Right lobe of liver (tissue), 6 donors: Measurements from ENCODE around the gene ERBIN. TPM values are rescaled to one million over a fixed set of nuclear protein-coding genes. Genes with fewer than 3 reads are reported as not detected.

Experiments
- ATAC-seq, 4 donors: fragments of 200-7000 bp; cut with Tn5 transposase; one replicate each; pipeline ENCODE4 v1.9.1; 2020; ENCODE audit warnings: mild to moderate bottlenecking in 4 of 4, moderate library complexity in 4 of 4
- DNase-seq, 3 donors: peaks; one replicate each; pipeline ENCODE4 v3.0.0-alpha.2; 2020
- H3K27ac ChIP-seq, 3 donors: fragments of 200-600 bp; one replicate each; pipeline ENCODE4 v1.8.0; 2022
- H3K27me3 ChIP-seq, 2 donors: fragments of 200-600 bp; one replicate each; pipeline ENCODE4 v1.8.0; 2022
- H3K36me3 ChIP-seq, 4 donors: fragments of 200-600 bp; sonication (generic) in 1 of 4; one replicate each; pipeline versions ENCODE4 v1.5.1 to v1.8.0; 2017 to 2022; ENCODE audit warnings: control low read depth in 1 of 4
- H3K4me1 ChIP-seq, 4 donors: fragments of 200-600 bp; sonication (generic) in 1 of 4; one replicate each; pipeline versions ENCODE4 v1.5.1 to v1.8.0; 2017 to 2022; ENCODE audit warnings: control low read depth in 1 of 4
- H3K4me3 ChIP-seq, 3 donors: fragments of 200-600 bp; one replicate each; pipeline ENCODE4 v1.8.0; 2022
- H3K9me3 ChIP-seq, 4 donors: fragments of 200-600 bp; sonication (generic) in 1 of 4; one replicate each; pipeline versions ENCODE4 v1.5.1 to v1.8.0; 2017 to 2022; ENCODE audit warnings: control low read depth in 1 of 4
- POLR2A ChIP-seq: fragments of 450-650 bp; IDR thresholded peaks from one replicate; pipeline ENCODE4 v1.6.1; 2017; ENCODE audit warnings: antibody characterized with exemption, mild to moderate bottlenecking
- WGBS: methylation state at CpG from one replicate; pipeline ENCODE4 v1.1.6; 2018; ENCODE audit warnings: low coverage, low lambda C conversion rate; ENCODE audit not compliant: insufficient coverage; ENCODE audit errors: missing lambda C conversion rate; 5-methylcytosine and 5-hydroxymethylcytosine counted together
- intact Hi-C, 2 donors: fragments of 100-400 bp; cut with DNase I; formaldehyde crosslinking; loops; one replicate each; pipeline versions ENCODE4 v1.11.2 to v1.14.1; 2022
- total RNA-seq, 6 experiments: library from RNA; depleted of rRNA in 2 of 6; stranded (reverse); fragments of >200 nt in 2 of 6; fragmentation: NEBNext Ultra II Directional in 3 of 6; extraction: Animal tissue kit (Norgen Biotek cat#: 25700) in 3 of 6; gene quantifications; one replicate each; pipeline versions ENCODE4 v1.1.0 to v1.2.4, GENCODE V29; 2016 to 2023
- TF ChIP-seq, protein P1 (sequence below), 4 donors: fragments of 200-600 bp in 3 of 4; fragments of 450-650 bp in 1 of 4; IDR thresholded peaks; one replicate each; pipeline versions ENCODE4 v1.5.1 to v1.8.0; 2016 to 2022; ENCODE audit warnings: antibody characterized with exemption in 4 of 4, mild to moderate bottlenecking in 2 of 4
- donor health status: DM: no; HTN: yes; CAD: no.
- donor health status: DM: no; HTN: no; CAD: no.
- donor health status: DM: no; HTN: no; CAD: no.
- donor health status: DM: no; HTN: yes; CAD: no.
- donor health status: DM: no; HTN: yes; CAD: no.

The ERBIN gene
- total RNA-seq, 6 experiments from 2014 or later, result 31.0 to 45.3 (median 32.8) TPM

DNA sequence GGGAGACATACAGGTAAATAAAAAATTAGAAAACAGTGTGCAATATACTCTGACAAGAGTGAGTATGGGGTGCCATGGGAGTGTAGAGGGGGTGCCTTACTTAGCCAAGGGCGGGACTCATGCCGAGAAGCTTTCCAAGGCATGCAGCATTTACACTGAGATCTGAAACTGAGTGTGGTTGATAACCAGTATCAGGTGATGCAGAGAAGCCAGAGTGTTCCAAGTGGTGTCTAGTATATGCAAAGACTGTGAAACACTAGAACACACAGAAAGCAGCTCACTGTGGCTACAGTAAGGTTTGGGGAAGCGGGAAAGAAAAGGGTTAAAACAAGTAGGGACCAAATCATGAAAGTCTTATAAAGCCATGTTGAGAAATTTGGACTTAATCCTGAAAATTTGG is 30.5 kb upstream of the ERBIN start:
- Histone ChIP-seq H3K4me3 (no peak overlapping the region), H3K9me3 (no peaks in the 10 kb centered on the region), H3K27ac (no peak overlapping the region), H3K27me3 (no peaks in the 10 kb centered on the region), H3K36me3 (no peaks in the 10 kb centered on the region), H3K4me1 (no peaks in the 10 kb centered on the region)
- no peak for ATAC-seq
- 77% methylated on average over 3 of the region's 3 CpGs for WGBS
- no peak for DNase-seq
- intact Hi-C loops, result no loop called here
- TF ChIP-seq, protein P1, sequence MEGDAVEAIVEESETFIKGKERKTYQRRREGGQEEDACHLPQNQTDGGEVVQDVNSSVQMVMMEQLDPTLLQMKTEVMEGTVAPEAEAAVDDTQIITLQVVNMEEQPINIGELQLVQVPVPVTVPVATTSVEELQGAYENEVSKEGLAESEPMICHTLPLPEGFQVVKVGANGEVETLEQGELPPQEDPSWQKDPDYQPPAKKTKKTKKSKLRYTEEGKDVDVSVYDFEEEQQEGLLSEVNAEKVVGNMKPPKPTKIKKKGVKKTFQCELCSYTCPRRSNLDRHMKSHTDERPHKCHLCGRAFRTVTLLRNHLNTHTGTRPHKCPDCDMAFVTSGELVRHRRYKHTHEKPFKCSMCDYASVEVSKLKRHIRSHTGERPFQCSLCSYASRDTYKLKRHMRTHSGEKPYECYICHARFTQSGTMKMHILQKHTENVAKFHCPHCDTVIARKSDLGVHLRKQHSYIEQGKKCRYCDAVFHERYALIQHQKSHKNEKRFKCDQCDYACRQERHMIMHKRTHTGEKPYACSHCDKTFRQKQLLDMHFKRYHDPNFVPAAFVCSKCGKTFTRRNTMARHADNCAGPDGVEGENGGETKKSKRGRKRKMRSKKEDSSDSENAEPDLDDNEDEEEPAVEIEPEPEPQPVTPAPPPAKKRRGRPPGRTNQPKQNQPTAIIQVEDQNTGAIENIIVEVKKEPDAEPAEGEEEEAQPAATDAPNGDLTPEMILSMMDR (IDR thresholded peaks at IDR 0.05), result no peak
- no peak for TF ChIP-seq POLR2A

DNA sequence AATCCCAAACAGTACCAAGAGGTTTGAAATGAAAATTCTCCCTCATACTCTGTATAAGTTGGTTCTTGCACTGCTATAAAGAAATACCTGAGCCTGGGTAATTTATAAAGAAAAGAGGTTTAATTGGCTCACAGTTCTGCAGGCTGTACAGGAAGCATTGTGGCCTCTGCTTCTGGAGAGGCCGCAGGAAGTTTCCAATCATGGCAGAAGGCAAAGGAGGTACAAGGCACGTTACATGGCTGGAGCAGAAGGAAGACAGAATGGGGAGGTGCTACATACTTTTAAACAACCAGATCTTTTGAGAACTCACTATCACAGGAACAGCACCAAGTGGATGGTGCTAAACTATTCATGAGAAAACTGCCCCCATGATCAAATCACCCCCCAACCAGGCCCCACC is 25.6 kb upstream of the ERBIN start:
- H3K27ac ChIP-seq, result no peak overlapping the region
- intact Hi-C loops, result no loop called here
- H3K27me3 ChIP-seq, result no peaks in the 10 kb centered on the region
- no peaks in the 10 kb centered on the region for H3K9me3 ChIP-seq
- WGBS, result 94% methylated on average over 2 of the region's 2 CpGs
- H3K4me1 ChIP-seq, result no peaks in the 10 kb centered on the region
- DNase-seq (no peak), ATAC-seq (no peak)
- no peaks in the 10 kb centered on the region for H3K36me3 ChIP-seq
- no peak for TF ChIP-seq POLR2A
- TF ChIP-seq, protein P1 (IDR thresholded peaks at IDR 0.05), result no peak
- H3K4me3 ChIP-seq, result no peak overlapping the region

DNA sequence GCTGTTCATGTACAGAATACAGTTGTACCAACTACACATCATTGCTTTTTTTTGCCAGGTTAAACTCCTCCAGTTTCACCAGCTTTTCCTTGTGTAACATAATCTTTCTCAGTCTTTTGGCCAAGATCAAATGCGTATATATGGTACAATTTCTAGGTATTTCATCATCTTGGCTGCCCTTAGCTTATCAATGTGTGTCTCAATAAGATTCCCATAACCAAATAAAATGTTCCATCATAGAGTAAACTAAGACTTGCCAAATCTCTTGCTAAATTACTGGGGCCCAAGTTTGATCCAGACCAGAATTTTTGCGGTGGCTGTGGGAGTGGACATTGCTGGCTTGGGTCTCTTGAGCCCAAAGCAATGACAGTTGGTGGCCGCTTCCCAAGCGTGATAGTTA is 24.3 kb upstream of the ERBIN start:
- 64% methylated on average over 4 of the region's 4 CpGs for WGBS
- H3K27me3 ChIP-seq, result no peaks in the 10 kb centered on the region
- no peaks in the 10 kb centered on the region for H3K9me3 ChIP-seq
- TF ChIP-seq, protein P1 (IDR thresholded peaks at IDR 0.05), result no peak
- no peak for TF ChIP-seq POLR2A
- H3K36me3 ChIP-seq, result no peaks in the 10 kb centered on the region
- H3K4me3 ChIP-seq, result no peak overlapping the region
- H3K4me1 ChIP-seq, result no peaks in the 10 kb centered on the region
- intact Hi-C loops, result no loop called here
- H3K27ac ChIP-seq, result no peak overlapping the region
- DNase-seq, result no peak
- peak; percentile 37 to 71 (median 56) for ATAC-seq

DNA sequence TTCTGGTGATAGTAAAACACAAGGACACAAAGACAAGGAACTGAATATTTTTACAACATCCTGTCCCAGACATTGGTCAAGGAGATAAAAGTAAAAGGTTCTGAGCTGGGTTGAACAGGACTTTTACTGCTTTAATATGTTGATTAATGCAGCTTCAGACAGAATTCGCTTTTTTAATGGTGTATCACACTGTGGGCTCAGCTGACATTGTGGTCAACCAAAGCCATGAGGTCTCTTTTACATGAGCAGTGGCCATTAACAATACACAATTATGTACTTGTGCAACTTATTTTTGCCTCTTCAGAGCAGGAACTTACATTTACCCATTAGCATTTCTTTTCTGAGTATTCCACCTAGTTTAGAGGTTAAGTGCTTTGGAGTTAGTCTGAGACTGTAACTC is 22.8 kb upstream of the ERBIN start:
- DNase-seq (no peak), ATAC-seq (no peak)
- Histone ChIP-seq H3K4me3 (no peak overlapping the region), H3K27ac (no peak overlapping the region), H3K9me3 (no peaks in the 10 kb centered on the region), H3K4me1 (no peaks in the 10 kb centered on the region), H3K27me3 (no peaks in the 10 kb centered on the region), H3K36me3 (no peaks in the 10 kb centered on the region)
- WGBS, result 88% methylated on average over 1 of the region's 1 CpG
- no peak for TF ChIP-seq POLR2A
- TF ChIP-seq, protein P1 (IDR thresholded peaks at IDR 0.05), result no peak
- intact Hi-C loops, result no loop called here

DNA sequence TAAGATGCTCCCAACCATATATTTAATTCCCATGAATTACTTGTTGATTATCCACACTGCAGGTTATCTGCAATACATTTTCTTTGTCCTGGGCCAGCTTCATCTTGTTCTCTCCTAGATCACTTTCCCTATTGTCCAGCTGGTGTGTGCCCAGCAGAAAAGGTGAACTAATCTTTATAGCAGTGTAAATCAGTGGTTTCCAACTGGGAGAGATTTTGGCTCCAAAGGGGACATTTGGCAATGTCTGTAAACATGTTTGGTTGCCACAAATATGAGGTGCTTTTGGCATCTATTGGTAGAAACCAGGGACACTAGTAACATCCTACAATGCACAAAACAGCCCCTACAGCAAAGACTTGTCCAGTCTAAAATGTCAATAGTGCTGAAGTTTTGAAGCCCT is 20.1 kb upstream of the ERBIN start:
- H3K36me3 ChIP-seq, result no peaks in the 10 kb centered on the region
- no peaks in the 10 kb centered on the region for H3K4me1 ChIP-seq
- intact Hi-C loops, result no loop called here
- TF ChIP-seq POLR2A, result no peak
- TF ChIP-seq, protein P1 (IDR thresholded peaks at IDR 0.05), result no peak
- ATAC-seq (peak; percentile 73 to 88 (median 82)), DNase-seq (peak in 1 of 3 donors; percentile 51)
- H3K9me3 ChIP-seq, result no peaks in the 10 kb centered on the region
- H3K4me3 ChIP-seq, result no peak overlapping the region
- no peaks in the 10 kb centered on the region for H3K27me3 ChIP-seq
- no peak overlapping the region for H3K27ac ChIP-seq
